ENCODE results near the gene SSH2. TPM values are rescaled to one million over a fixed set of nuclear protein-coding genes. Genes with fewer than 3 reads are reported as not detected.

SSH2 gene
- total RNA-seq, 6 donors from 2014 or later = 55.4 to 82.9 (median 67.8) TPM

GRCh38 chr17:29582254-29582765 lies 347.7 kb downstream of the SSH2 start:
- H3K27ac ChIP-seq = peak overlapping the region in 1 of 4 donors; percentile 35
- ATAC-seq (ENCODE audit: low FRiP score in 2 of 2) = no peak
- H3K4me3 ChIP-seq = no peak overlapping the region
- no peak for TF ChIP-seq POLR2A (IDR thresholded peaks at IDR 0.05)
- no peak for TF ChIP-seq EP300 (IDR thresholded peaks at IDR 0.05)
- no peak for TF ChIP-seq POLR2AphosphoS5 (IDR thresholded peaks at IDR 0.05)
- TF ChIP-seq, protein P1, sequence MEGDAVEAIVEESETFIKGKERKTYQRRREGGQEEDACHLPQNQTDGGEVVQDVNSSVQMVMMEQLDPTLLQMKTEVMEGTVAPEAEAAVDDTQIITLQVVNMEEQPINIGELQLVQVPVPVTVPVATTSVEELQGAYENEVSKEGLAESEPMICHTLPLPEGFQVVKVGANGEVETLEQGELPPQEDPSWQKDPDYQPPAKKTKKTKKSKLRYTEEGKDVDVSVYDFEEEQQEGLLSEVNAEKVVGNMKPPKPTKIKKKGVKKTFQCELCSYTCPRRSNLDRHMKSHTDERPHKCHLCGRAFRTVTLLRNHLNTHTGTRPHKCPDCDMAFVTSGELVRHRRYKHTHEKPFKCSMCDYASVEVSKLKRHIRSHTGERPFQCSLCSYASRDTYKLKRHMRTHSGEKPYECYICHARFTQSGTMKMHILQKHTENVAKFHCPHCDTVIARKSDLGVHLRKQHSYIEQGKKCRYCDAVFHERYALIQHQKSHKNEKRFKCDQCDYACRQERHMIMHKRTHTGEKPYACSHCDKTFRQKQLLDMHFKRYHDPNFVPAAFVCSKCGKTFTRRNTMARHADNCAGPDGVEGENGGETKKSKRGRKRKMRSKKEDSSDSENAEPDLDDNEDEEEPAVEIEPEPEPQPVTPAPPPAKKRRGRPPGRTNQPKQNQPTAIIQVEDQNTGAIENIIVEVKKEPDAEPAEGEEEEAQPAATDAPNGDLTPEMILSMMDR (IDR thresholded peaks at IDR 0.05) = no peak
- DNase-seq = no peak
- no peaks in the 10 kb centered on the region for H3K9me3 ChIP-seq
- 87 to 90% methylated on average over 10 of the region's 10 CpGs for WGBS, 2 donors
- H3K27me3 ChIP-seq = no peaks in the 10 kb centered on the region
- H3K4me1 ChIP-seq = peaks cover 25 to 45% (median 38%) of the 10 kb centered on the region in 4 donors
- H3K36me3 ChIP-seq = peaks cover 0 to 59% (median 31%) of the 10 kb centered on the region in 4 donors

DNA sequence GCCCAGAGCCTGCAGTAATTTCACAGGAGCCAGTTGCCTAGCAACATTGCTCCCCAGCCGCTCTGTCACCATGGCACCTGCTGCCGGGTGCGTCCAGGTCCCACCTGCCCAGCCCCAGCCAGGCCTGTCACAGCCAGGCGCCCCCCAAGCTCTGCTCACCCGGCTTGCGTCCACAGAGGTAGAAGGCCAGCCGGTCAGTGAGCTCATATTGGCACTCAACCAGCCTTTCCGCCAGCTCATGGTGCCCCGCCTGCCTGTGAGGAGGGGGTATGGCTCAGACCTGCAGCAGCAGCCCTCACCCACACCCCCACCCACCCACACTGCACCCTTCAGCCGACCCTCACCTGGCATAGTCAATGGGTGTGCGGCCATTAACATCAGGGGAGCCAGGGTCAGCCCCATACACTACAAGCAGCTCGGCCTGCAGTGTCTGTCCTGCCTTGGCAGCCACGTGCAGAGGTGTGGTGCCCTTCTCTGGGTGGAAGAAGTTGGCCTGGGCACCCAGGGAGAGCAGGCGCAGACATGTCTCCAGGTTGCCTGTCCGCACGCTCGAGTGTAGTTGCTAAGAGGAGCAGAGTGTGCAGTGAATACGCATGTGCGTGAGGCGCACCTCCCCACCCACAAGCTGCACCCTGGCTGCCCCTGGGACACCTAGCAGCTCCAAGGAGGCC lies 348.3 kb downstream of the SSH2 start:
- Histone ChIP-seq H3K4me3 (no peak overlapping the region), H3K36me3 (peaks cover 0 to 65% (median 36%) of the 10 kb centered on the region in 4 donors), H3K27ac (peak overlapping the region in 3 of 4 donors; percentile 15 to 53 (median 18)), H3K27me3 (no peaks in the 10 kb centered on the region), H3K9me3 (no peaks in the 10 kb centered on the region), H3K4me1 (peaks cover 19 to 39% (median 32%) of the 10 kb centered on the region in 4 donors)
- ATAC-seq (ENCODE audit: low FRiP score in 2 of 2) (no peak), DNase-seq (no peak)
- TF ChIP-seq POLR2A (IDR thresholded peaks at IDR 0.05) (no peak), POLR2AphosphoS5 (IDR thresholded peaks at IDR 0.05) (no peak), EP300 (IDR thresholded peaks at IDR 0.05) (no peak)
- TF ChIP-seq, protein P1 (IDR thresholded peaks at IDR 0.05) = no peak
- WGBS, 2 donors = 89 to 91% methylated on average over 3 to 17 of the region's 20 CpGs

- WGBS, 2 donors = 62 to 70% methylated on average over 14 to 15 of the region's 15 CpGs
- peaks cover 6 to 81% (median 50%) of the 10 kb centered on the region in 4 donors for H3K36me3 ChIP-seq
- peak; percentile 82 to 85 for ATAC-seq (ENCODE audit: low FRiP score in 2 of 2)
Observed at GRCh38 chr17:29579866-29580771, 349.9 kb downstream of the SSH2 start.

DNA sequence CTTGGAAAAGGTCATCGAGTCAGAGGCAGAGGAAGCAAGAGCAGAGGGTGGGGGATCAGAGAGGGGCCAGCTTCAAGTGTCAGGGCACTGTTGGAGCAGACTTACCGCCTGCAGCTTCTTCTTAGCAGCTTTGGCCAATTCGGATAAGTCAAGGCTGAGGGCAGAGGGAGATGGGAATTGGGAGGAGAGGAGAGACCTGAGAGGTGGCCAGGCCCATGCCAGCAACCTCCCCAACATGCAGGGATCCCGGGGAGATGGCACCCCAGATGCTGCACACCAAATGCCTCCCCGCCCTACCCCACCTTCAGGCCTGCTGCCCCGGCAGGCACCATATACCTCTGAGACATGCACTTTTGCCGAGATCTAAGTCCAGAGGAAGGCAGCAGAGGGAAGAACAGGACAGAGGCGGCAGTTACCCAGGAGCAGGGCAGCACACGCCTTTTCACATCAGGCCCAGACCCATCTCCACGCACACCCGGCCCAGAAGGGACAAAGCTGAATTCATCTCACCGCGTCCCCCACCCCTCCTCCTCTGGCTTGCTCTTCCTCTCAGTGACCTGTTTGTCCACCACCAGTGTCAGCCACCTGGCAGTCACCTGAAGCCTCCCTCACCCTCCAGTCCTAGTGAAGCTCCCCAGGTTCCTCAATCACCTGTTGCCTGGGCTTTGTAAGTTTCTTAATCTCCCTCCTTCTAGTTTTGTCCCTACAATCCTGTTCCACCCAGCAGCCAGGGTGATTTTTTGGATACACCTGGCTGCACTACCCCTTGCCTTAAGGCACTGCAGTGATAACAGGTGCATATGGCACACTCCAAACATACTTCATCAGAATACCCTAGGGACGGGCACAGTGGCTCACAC lies 351.2 kb downstream of the SSH2 start:
- H3K27me3 ChIP-seq = no peaks in the 10 kb centered on the region
- TF ChIP-seq POLR2AphosphoS5 (IDR thresholded peaks at IDR 0.05) = no peak
- TF ChIP-seq EP300 (IDR thresholded peaks at IDR 0.05) = no peak
- TF ChIP-seq, protein P1 (IDR thresholded peaks at IDR 0.05) = no peak
- no peak for TF ChIP-seq POLR2A (IDR thresholded peaks at IDR 0.05)
- H3K36me3 ChIP-seq = peaks cover 11 to 93% (median 61%) of the 10 kb centered on the region in 4 donors
- WGBS, 2 donors = 93% methylated on average over 11 to 14 of the region's 14 CpGs
- H3K4me3 ChIP-seq = no peak overlapping the region
- H3K4me1 ChIP-seq = peaks cover 1 to 19% (median 10%) of the 10 kb centered on the region in 4 donors
- no peaks in the 10 kb centered on the region for H3K9me3 ChIP-seq
- DNase-seq (no peak), ATAC-seq (ENCODE audit: low FRiP score in 2 of 2) (no peak)
- H3K27ac ChIP-seq = peak overlapping the region in 1 of 4 donors; percentile 22

More at GRCh38 chr17:29579866-29580771, 349.9 kb downstream of the SSH2 start:
- H3K27ac ChIP-seq = peak overlapping the region in 1 of 4 donors; percentile 18
- H3K9me3 ChIP-seq = no peaks in the 10 kb centered on the region
- TF ChIP-seq POLR2A (IDR thresholded peaks at IDR 0.05) (no peak), EP300 (IDR thresholded peaks at IDR 0.05) (no peak), POLR2AphosphoS5 (IDR thresholded peaks at IDR 0.05) (peak; percentile 37 to 58)
- TF ChIP-seq, protein P1 (IDR thresholded peaks at IDR 0.05) = peak; percentile 82 to 98 (median 94)
- no peak overlapping the region for H3K4me3 ChIP-seq
- H3K4me1 ChIP-seq = peaks cover 12 to 30% (median 21%) of the 10 kb centered on the region in 4 donors
- no peaks in the 10 kb centered on the region for H3K27me3 ChIP-seq
- peak in 1 of 2 donors; percentile 90 for DNase-seq
